ENCODE results near the gene GOSR1. TPM values are rescaled to one million over a fixed set of nuclear protein-coding genes. Genes with fewer than 3 reads are reported as not detected.
"Not testable (repeated sequence)": the region's sequence is repeated elsewhere in the genome, so short reads cannot be mapped to it uniquely, and the experiment has no call there.

Gene GOSR1
- polyA plus RNA-seq, 1 donor from 2014 or later, result 50.0 TPM

GRCh38 chr17:30521766-30522165 lies 44.6 kb downstream of the GOSR1 start:
- Mint-ChIP-seq H3K4me3 (no peak overlapping the region), H3K27ac (no peak overlapping the region), H3K9me3 (no peaks in the 10 kb centered on the region), H3K36me3 (peaks cover 8% of the 10 kb centered on the region), H3K27me3 (no peaks in the 10 kb centered on the region), H3K4me1 (peaks cover 0 to 4% (median 3%) of the 10 kb centered on the region in 3 donors)

GRCh38 chr17:30523236-30523635 lies 46.0 kb downstream of the GOSR1 start:
- not testable (repeated sequence) for H3K9me3 Mint-ChIP-seq, H3K4me3 Mint-ChIP-seq, H3K36me3 Mint-ChIP-seq, H3K27ac Mint-ChIP-seq, H3K4me1 Mint-ChIP-seq, H3K27me3 Mint-ChIP-seq

- no peak overlapping the region for H3K4me3 Mint-ChIP-seq
- peak overlapping the region in 1 of 3 donors; percentile 41 for H3K27ac Mint-ChIP-seq
- peaks cover 6% of the 10 kb centered on the region for H3K36me3 Mint-ChIP-seq
- no peaks in the 10 kb centered on the region for H3K9me3 Mint-ChIP-seq
- no peaks in the 10 kb centered on the region for H3K27me3 Mint-ChIP-seq
- H3K4me1 Mint-ChIP-seq, result peaks cover 0 to 1% (median 0%) of the 10 kb centered on the region in 3 donors
Observed at GRCh38 chr17:30524847-30525246, 47.6 kb downstream of the GOSR1 start.

GRCh38 chr17:30526401-30526800 lies 49.2 kb downstream of the GOSR1 start:
- H3K27ac Mint-ChIP-seq, result no peak overlapping the region
- H3K36me3 Mint-ChIP-seq, result peaks cover 6% of the 10 kb centered on the region
- H3K4me3 Mint-ChIP-seq, result no peak overlapping the region
- H3K27me3 Mint-ChIP-seq, result no peaks in the 10 kb centered on the region
- H3K9me3 Mint-ChIP-seq, result no peaks in the 10 kb centered on the region
- peaks cover 0 to 1% (median 0%) of the 10 kb centered on the region in 3 donors for H3K4me1 Mint-ChIP-seq

GRCh38 chr17:30528701-30529100 lies 51.5 kb downstream of the GOSR1 start:
- not testable (repeated sequence) for H3K4me1 Mint-ChIP-seq, H3K36me3 Mint-ChIP-seq, H3K4me3 Mint-ChIP-seq, H3K9me3 Mint-ChIP-seq, H3K27ac Mint-ChIP-seq, H3K27me3 Mint-ChIP-seq

- no peak overlapping the region for H3K4me3 Mint-ChIP-seq
- no peaks in the 10 kb centered on the region for H3K27me3 Mint-ChIP-seq
- H3K9me3 Mint-ChIP-seq, result no peaks in the 10 kb centered on the region
- H3K36me3 Mint-ChIP-seq, result no peaks in the 10 kb centered on the region
- H3K4me1 Mint-ChIP-seq, result no peaks in the 10 kb centered on the region
- H3K27ac Mint-ChIP-seq, result no peak overlapping the region
Observed at GRCh38 chr17:30530346-30531025, 53.3 kb downstream of the GOSR1 start.

GRCh38 chr17:30532871-30533270 lies 55.7 kb downstream of the GOSR1 start:
- H3K4me1 Mint-ChIP-seq, result no peaks in the 10 kb centered on the region
- no peak overlapping the region for H3K27ac Mint-ChIP-seq
- H3K4me3 Mint-ChIP-seq, result no peak overlapping the region
- no peaks in the 10 kb centered on the region for H3K36me3 Mint-ChIP-seq
- H3K9me3 Mint-ChIP-seq, result peaks cover 0 to 3% (median 0%) of the 10 kb centered on the region in 3 donors
- no peaks in the 10 kb centered on the region for H3K27me3 Mint-ChIP-seq

GRCh38 chr17:30534298-30534697 lies 57.1 kb downstream of the GOSR1 start:
- H3K27ac Mint-ChIP-seq, result no peak overlapping the region
- H3K27me3 Mint-ChIP-seq, result no peaks in the 10 kb centered on the region
- no peaks in the 10 kb centered on the region for H3K36me3 Mint-ChIP-seq
- H3K9me3 Mint-ChIP-seq, result peaks cover 0 to 3% (median 0%) of the 10 kb centered on the region in 3 donors
- no peaks in the 10 kb centered on the region for H3K4me1 Mint-ChIP-seq
- no peak overlapping the region for H3K4me3 Mint-ChIP-seq

GRCh38 chr17:30534938-30535921 lies 58.0 kb downstream of the GOSR1 start:
- H3K27ac Mint-ChIP-seq, result no peak overlapping the region
- no peaks in the 10 kb centered on the region for H3K27me3 Mint-ChIP-seq
- H3K4me3 Mint-ChIP-seq, result no peak overlapping the region
- H3K36me3 Mint-ChIP-seq, result no peaks in the 10 kb centered on the region
- peaks cover 0 to 3% (median 0%) of the 10 kb centered on the region in 3 donors for H3K9me3 Mint-ChIP-seq
- no peaks in the 10 kb centered on the region for H3K4me1 Mint-ChIP-seq

GRCh38 chr17:30536846-30537245 lies 59.6 kb downstream of the GOSR1 start:
- not testable (repeated sequence) for H3K27me3 Mint-ChIP-seq, H3K27ac Mint-ChIP-seq, H3K4me1 Mint-ChIP-seq, H3K36me3 Mint-ChIP-seq, H3K4me3 Mint-ChIP-seq, H3K9me3 Mint-ChIP-seq

GRCh38 chr17:30537667-30538066 lies 60.5 kb downstream of the GOSR1 start:
- H3K36me3 Mint-ChIP-seq, H3K27me3 Mint-ChIP-seq, H3K4me1 Mint-ChIP-seq, H3K27ac Mint-ChIP-seq, H3K9me3 Mint-ChIP-seq: not testable (repeated sequence)
- peak overlapping the region in 1 of 4 donors; percentile 25 for H3K4me3 Mint-ChIP-seq

GRCh38 chr17:30541802-30542201 lies 64.6 kb downstream of the GOSR1 start:
- Mint-ChIP-seq H3K27me3 (no peaks in the 10 kb centered on the region), H3K4me3 (no peak overlapping the region), H3K36me3 (no peaks in the 10 kb centered on the region), H3K4me1 (peaks cover 0 to 6% (median 3%) of the 10 kb centered on the region in 3 donors), H3K9me3 (peaks cover 0 to 3% (median 0%) of the 10 kb centered on the region in 3 donors), H3K27ac (no peak overlapping the region)

GRCh38 chr17:30543456-30543855 lies 66.2 kb downstream of the GOSR1 start:
- H3K4me3 Mint-ChIP-seq, result no peak overlapping the region
- H3K27ac Mint-ChIP-seq, result no peak overlapping the region
- no peaks in the 10 kb centered on the region for H3K9me3 Mint-ChIP-seq

GRCh38 chr17:30545024-30545423 lies 67.8 kb downstream of the GOSR1 start:
- Mint-ChIP-seq H3K27me3 (no peaks in the 10 kb centered on the region), H3K9me3 (no peaks in the 10 kb centered on the region), H3K36me3 (no peaks in the 10 kb centered on the region), H3K27ac (no peak overlapping the region), H3K4me1 (peaks cover 9 to 18% (median 17%) of the 10 kb centered on the region in 3 donors), H3K4me3 (no peak overlapping the region)

More at GRCh38 chr17:30543456-30543855, 66.2 kb downstream of the GOSR1 start:
- Mint-ChIP-seq H3K27me3 (no peaks in the 10 kb centered on the region), H3K36me3 (no peaks in the 10 kb centered on the region), H3K4me1 (peaks cover under 1 to 8% (median 3%) of the 10 kb centered on the region in 3 donors)

GRCh38 chr17:30547778-30548573 lies 70.8 kb downstream of the GOSR1 start:
- no peaks in the 10 kb centered on the region for H3K36me3 Mint-ChIP-seq

More at GRCh38 chr17:30547778-30548573, 70.8 kb downstream of the GOSR1 start:
- H3K4me3 Mint-ChIP-seq, result no peak overlapping the region
- no peak overlapping the region for H3K27ac Mint-ChIP-seq
- peaks cover 28 to 42% (median 37%) of the 10 kb centered on the region in 3 donors for H3K4me1 Mint-ChIP-seq
- H3K27me3 Mint-ChIP-seq, result no peaks in the 10 kb centered on the region
- H3K9me3 Mint-ChIP-seq, result no peaks in the 10 kb centered on the region

All from IgD-negative memory B cell (primary cell).